Urothelium cell line (cell line): ENCODE results near the gene ZBTB39.
A peak's percentile ranks its signal among the peaks of the same experiment; 100 is the strongest.

ENCODE experiments used
- DNase-seq: peaks from one replicate; pipeline ENCODE4 v3.0.0; 2011; ENCODE audit warnings: low spot score, mixed read lengths
- FAIRE-seq: peaks from 2 replicates; lab custom pipeline; 2011; peaks lifted over from hg19 to GRCh38; lab: Jason Lieb, UNC

Gene ZBTB39

DNA sequence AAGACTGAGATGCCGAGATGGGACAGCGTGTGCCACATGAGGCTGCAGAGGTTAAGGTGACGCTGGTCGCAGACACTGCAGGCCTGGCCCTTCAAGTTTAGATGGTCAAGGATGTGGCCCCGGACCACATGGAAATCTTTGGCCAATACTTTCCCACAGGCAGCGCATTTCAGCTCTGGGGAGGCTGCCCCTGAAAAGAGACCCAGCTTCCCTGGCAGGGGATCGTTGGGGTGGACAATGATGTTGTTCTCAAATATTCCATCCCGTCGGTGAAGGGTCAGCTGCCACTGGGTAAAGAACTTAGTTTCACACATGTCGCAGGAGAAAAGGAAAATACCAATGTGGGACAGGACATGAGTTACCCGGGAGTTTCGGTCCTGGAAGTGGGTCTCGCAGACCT lies 3.0 kb downstream of the ZBTB39 start:
- FAIRE-seq, result no peak
- no peak for DNase-seq

DNA sequence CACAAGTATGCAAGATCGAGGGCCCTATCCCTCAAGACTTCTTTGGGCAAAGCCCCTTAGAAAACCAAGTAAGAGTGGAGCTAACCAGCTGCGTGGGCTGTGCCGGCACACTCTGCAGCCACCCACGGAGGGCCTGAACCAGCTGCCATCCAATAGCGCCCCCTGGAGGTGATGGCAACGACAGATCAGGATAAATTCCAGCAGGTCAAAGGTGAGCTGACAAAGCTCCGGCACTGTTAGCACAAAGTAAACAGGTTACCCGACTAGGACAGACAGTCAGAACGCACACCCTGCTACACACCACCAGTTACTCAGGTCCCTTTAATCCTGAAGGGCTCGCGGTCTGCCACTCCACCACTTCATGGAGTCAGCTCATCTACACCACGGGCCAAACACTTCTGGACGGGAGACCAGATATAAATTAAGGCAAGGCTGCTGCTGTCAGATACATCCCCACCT lies 4.9 kb downstream of the ZBTB39 start:
- FAIRE-seq, result no peak

GRCh38 chr12:57000393-57000792 lies 6.0 kb downstream of the ZBTB39 start:
- no peak for DNase-seq
- FAIRE-seq, result no peak

More for the DNA sequence above, 4.9 kb downstream of the ZBTB39 start:
- DNase-seq, result peak; percentile 76

- DNase-seq (no peak), FAIRE-seq (no peak)
Measured at GRCh38 chr12:56999456-56999855, 6.9 kb downstream of the ZBTB39 start.

- FAIRE-seq, result no peak
- DNase-seq, result no peak
Measured at GRCh38 chr12:56998981-56999380, 7.4 kb downstream of the ZBTB39 start.

- FAIRE-seq (no peak), DNase-seq (no peak)
Measured at GRCh38 chr12:56998316-56998715, 8.0 kb downstream of the ZBTB39 start.

DNA sequence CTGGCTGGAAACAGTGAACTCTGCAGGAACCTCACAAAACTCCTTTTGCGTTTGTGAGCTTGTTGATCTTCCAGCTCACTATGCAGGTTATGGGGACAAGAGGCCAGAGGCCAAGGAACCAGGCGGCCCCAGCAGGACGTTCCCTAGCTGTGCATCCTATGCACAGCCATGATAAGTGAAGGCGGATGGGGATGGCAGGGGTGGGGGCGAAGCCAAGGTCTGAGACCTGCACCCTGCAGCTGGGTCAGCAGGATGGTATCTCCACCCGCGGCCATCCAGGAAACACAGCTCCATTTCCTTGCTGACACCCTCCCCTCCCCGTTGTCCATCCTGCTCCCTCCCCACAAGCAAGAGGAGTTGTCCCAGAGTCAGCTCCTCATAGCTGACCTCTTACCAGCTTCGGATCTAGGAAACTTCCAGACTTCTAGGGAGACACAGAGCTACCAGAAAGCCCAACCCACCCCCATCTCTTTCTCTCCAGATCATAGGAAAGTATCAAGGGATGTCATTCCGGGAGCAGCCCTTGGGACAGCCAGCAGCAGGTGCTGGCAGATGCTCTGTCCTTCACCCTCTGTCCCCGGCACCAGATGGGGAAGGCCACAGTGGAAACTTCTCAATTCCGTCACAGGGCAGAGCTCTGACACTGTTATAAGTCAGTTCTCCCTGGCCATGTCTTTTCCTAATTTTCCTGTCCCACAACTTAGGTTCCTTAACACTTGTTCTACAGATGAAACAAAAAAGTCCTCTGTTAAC lies 9.4 kb downstream of the ZBTB39 start:
- no peak for DNase-seq
- no peak for FAIRE-seq

GRCh38 chr12:56995930-56996496 lies 10.3 kb downstream of the ZBTB39 start:
- DNase-seq (no peak), FAIRE-seq (no peak)

- FAIRE-seq (no peak), DNase-seq (no peak)
Measured at GRCh38 chr12:56995201-56995929, 11.0 kb downstream of the ZBTB39 start.

- FAIRE-seq (no peak), DNase-seq (no peak)
Measured at GRCh38 chr12:56994231-56994746, 12.1 kb downstream of the ZBTB39 start.

GRCh38 chr12:56993346-56993745 lies 13.0 kb downstream of the ZBTB39 start:
- DNase-seq (no peak), FAIRE-seq (no peak)

DNA sequence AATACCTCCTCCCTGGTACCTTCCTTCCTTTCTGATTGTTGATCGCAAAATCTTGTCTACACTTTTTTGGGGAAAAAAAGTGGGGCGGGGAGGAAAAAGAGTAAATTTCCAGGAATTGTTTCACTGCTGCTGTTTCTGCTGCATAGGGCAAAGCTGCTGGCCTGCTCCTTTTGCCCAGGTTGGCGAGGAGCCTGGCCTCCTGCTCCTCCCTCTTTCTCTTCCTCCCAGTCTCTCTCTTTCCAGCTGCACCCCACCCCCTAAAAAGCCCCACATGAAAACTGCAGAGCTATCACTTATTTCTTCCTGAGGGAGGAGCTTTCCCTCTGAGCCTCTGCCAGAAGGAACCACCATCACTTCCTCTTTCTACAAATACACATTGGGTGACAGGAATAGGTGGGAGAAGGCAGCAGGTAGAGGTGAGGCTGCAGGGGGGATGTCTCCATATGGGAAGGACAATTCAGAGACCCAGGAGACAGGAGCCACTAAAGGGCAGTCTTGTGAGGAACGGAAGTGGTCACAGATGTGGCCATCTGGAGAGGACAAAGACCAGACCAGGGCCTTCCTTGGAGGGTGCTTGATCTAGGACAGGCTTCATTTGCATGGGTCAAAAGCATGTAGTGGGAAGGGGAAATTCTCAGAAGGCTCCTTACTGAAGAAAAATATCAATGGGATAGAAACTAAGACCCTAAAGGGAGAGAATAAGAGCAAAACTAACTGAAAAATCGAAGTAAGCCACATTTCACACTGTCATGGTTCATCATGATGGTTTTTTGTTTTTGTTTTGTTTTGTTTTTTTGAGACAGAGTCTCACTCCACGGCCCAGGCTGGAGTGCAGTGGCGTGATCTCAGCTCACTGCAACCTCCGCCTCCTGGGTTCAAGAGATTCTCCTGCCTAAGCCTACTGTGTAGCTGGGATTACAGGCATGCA lies 14.8 kb downstream of the ZBTB39 start:
- DNase-seq, result no peak
- no peak for FAIRE-seq

DNA sequence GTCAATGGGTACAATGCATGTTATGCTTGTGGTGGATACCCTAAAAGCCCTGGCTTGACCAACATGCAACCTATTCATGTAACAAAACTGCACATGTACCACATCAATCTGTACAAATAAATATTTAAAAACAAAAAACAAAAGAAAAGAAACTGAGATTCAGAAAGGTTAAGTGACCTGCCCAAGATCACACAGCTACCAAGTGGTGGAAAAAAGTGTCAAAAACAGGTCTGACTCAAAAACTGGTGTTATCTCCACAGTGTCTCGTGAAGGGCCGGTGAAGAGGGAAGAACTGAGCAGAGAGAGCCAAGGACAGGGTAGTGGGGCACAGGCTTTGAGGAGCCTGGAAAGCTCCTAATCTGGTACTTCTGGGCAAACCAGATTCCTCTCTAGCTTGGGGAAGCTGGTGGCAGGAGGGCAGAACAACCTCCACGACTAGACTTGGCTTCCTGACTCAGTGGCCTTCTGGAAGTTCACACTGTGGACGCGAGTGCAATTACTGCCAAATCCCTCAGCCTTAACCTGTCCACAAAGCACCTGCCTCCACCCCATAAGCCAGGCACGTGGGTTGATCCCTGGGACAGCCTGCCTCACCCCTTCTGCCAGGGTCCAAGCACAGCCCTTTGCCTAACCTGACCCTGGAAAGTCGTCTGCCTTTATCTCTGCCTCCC lies 15.6 kb downstream of the ZBTB39 start:
- FAIRE-seq (no peak), DNase-seq (no peak)

DNA sequence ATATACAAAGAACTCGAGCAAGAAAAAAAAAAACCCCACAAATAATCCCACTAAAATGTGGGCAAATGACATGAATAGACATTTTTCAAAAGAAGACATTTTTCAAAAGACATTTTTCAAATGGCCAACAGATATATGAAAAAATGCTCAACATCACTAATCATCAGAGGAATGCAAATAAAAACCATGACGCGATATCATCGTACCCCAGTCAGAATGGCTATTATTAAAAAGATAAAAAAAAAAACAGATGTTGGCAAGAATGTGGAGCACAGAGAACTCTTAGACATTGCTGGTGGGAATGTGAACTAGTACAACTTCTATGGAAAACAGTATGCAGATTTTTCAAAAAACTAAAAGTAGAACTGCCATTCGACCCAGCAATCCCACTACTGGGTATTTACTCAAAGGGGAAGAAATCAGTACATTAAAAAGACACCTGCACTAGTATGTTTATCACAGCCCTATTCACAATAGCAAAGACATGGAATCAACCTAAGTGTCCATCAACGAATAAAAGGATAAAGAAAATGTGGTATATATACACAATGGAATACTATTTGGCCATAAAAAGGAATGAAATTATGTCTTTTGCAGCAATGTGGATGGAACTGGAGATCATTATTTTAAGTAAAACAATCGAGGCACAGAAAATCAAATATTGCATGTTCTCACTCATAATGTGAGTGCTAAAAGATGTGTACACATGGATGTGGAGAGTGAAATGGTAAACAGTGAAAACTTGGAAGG lies 16.3 kb downstream of the ZBTB39 start:
- FAIRE-seq (no peak), DNase-seq (no peak)

GRCh38 chr12:56988207-56988739 lies 18.1 kb downstream of the ZBTB39 start:
- no peak for FAIRE-seq

GRCh38 chr12:56987551-56988053 lies 18.7 kb downstream of the ZBTB39 start:
- FAIRE-seq (no peak), DNase-seq (peak; percentile 81)

More at GRCh38 chr12:56988207-56988739, 18.1 kb downstream of the ZBTB39 start:
- DNase-seq, result no peak

DNA sequence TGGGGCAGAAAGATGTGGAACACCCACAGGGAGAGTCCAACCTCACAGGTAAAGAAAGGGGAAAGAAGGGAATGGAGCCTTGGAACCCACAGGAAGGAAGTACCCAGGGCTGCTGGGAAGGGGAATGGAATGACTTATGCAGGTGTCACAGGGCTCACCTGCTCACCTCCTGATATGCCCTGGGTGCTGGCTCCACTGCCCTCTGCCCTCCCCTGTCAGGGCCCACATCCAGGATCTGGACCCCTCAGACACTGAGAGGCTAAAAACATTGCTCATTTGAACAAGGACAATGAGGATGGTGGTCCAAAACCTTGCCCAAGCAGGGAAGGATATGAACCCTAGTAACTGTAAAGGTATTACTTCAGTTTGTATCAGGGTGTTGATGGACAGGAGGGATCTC lies 19.3 kb downstream of the ZBTB39 start:
- DNase-seq (no peak), FAIRE-seq (no peak)

- peak; percentile 79 for DNase-seq
- peak; percentile 42 for FAIRE-seq
Measured at GRCh38 chr12:56985714-56986113, 20.6 kb downstream of the ZBTB39 start.

DNA sequence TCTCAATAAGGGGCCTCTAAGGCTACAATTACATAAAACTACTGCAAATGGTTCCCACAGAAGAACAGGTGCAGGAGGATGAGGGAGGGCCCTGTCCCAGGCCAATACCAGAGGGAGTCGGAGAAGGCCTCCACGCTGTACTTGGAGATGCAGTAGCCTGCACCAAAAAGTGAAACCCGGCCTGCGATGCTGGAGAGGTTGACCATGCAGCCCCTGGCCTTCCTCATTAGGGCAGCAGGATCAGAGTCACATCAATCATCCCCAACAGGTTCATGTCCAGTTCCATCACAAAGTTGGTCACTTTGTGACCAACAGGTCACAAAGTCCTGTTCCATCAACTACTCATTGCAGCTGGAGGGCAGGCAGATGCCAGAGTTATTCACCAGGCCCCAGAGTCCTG lies 23.0 kb downstream of the ZBTB39 start:
- FAIRE-seq (no peak), DNase-seq (no peak)
